Measurements from ENCODE around the gene SPATS2L. TPM values are rescaled to one million over a fixed set of nuclear protein-coding genes. Genes with fewer than 3 reads are reported as not detected.
A peak's percentile ranks its signal among the peaks of the same experiment; 100 is the strongest.

SPATS2L gene
- total and polyA plus RNA-seq, 8 donors = 36.8 to 245 (median 80.7) TPM

GRCh38 chr2:200352636-200353035, 46.1 kb downstream of the SPATS2L start:
- peak in 1 of 2 donors; percentile 69 for DNase-seq
- Histone ChIP-seq H3K4me3 (no peak overlapping the region), H3K27ac (peak overlapping the region in 4 of 5 donors; percentile 27 to 42 (median 33))

GRCh38 chr2:200353120-200353519, 46.6 kb downstream of the SPATS2L start:
- Histone ChIP-seq H3K4me1 (peaks cover 11 to 59% (median 36%) of the 10 kb centered on the region in 4 donors), H3K36me3 (no peaks in the 10 kb centered on the region), H3K27ac (peak overlapping the region in 4 of 5 donors; percentile 9 to 42 (median 32)), H3K27me3 (no peaks in the 10 kb centered on the region), H3K9me3 (no peaks in the 10 kb centered on the region), H3K4me3 (no peak overlapping the region)
- WGBS, 5 donors = 63 to 85% (median 68%) methylated on average over 3 of the region's 3 CpGs
- DNase-seq = peak in 1 of 2 donors; percentile 29
- TF ChIP-seq, protein P1, sequence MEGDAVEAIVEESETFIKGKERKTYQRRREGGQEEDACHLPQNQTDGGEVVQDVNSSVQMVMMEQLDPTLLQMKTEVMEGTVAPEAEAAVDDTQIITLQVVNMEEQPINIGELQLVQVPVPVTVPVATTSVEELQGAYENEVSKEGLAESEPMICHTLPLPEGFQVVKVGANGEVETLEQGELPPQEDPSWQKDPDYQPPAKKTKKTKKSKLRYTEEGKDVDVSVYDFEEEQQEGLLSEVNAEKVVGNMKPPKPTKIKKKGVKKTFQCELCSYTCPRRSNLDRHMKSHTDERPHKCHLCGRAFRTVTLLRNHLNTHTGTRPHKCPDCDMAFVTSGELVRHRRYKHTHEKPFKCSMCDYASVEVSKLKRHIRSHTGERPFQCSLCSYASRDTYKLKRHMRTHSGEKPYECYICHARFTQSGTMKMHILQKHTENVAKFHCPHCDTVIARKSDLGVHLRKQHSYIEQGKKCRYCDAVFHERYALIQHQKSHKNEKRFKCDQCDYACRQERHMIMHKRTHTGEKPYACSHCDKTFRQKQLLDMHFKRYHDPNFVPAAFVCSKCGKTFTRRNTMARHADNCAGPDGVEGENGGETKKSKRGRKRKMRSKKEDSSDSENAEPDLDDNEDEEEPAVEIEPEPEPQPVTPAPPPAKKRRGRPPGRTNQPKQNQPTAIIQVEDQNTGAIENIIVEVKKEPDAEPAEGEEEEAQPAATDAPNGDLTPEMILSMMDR (IDR thresholded peaks at IDR 0.05) = no peak
- no peak for TF ChIP-seq POLR2A (IDR thresholded peaks at IDR 0.05)
- no peak for TF ChIP-seq EP300 (IDR thresholded peaks at IDR 0.05)
- no peak for TF ChIP-seq POLR2AphosphoS5 (IDR thresholded peaks at IDR 0.05)
- intact Hi-C loops (cut with DNase I; ENCODE audit: low total_unique reads) = no loop called here

More at GRCh38 chr2:200352636-200353035, 46.1 kb downstream of the SPATS2L start:
- TF ChIP-seq EP300 (IDR thresholded peaks at IDR 0.05) = no peak
- TF ChIP-seq, protein P1 (IDR thresholded peaks at IDR 0.05) = no peak
- no peak for TF ChIP-seq POLR2A (IDR thresholded peaks at IDR 0.05)
- TF ChIP-seq POLR2AphosphoS5 (IDR thresholded peaks at IDR 0.05) = no peak
- H3K4me1 ChIP-seq = peaks cover 11 to 55% (median 35%) of the 10 kb centered on the region in 4 donors
- H3K9me3 ChIP-seq = no peaks in the 10 kb centered on the region
- intact Hi-C loops (cut with DNase I; ENCODE audit: low total_unique reads) = no loop called here
- no peaks in the 10 kb centered on the region for H3K27me3 ChIP-seq
- H3K36me3 ChIP-seq = no peaks in the 10 kb centered on the region
- 33 to 72% (median 38%) methylated on average over 1 of the region's 1 CpG for WGBS, 5 donors

DNA sequence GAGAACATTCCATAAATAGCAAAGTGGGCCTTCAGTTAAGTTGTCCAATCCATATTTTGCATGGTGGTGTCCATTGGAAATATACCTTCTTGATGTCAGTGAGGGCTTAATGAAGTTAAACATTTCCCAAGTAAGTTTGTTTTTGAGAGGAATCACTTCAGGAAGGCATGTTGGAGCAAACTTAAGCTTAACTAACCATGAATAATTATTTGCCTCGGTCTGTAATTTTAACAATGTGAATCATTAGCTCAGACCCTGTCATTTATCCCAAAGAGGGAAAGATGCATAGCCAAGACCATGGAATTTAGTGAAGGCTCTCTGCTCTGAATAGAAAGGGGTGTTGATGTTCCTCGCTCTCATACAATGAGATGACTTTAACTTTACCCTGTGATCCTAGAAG, 47.4 kb downstream of the SPATS2L start:
- WGBS, 5 donors = 74 to 86% (median 76%) methylated on average over 2 of the region's 2 CpGs
- peak overlapping the region in 1 of 5 donors; percentile 27 for H3K27ac ChIP-seq
- no peak for TF ChIP-seq POLR2A (IDR thresholded peaks at IDR 0.05)
- no peak for TF ChIP-seq EP300 (IDR thresholded peaks at IDR 0.05)
- TF ChIP-seq, protein P1 (IDR thresholded peaks at IDR 0.05) = no peak
- TF ChIP-seq POLR2AphosphoS5 (IDR thresholded peaks at IDR 0.05) = no peak
- intact Hi-C loops (cut with DNase I; ENCODE audit: low total_unique reads) = no loop called here
- H3K4me1 ChIP-seq = peaks cover 11 to 54% (median 34%) of the 10 kb centered on the region in 4 donors
- no peak for DNase-seq
- no peaks in the 10 kb centered on the region for H3K36me3 ChIP-seq
- H3K27me3 ChIP-seq = no peaks in the 10 kb centered on the region
- H3K9me3 ChIP-seq = no peaks in the 10 kb centered on the region
- H3K4me3 ChIP-seq = no peak overlapping the region

DNA sequence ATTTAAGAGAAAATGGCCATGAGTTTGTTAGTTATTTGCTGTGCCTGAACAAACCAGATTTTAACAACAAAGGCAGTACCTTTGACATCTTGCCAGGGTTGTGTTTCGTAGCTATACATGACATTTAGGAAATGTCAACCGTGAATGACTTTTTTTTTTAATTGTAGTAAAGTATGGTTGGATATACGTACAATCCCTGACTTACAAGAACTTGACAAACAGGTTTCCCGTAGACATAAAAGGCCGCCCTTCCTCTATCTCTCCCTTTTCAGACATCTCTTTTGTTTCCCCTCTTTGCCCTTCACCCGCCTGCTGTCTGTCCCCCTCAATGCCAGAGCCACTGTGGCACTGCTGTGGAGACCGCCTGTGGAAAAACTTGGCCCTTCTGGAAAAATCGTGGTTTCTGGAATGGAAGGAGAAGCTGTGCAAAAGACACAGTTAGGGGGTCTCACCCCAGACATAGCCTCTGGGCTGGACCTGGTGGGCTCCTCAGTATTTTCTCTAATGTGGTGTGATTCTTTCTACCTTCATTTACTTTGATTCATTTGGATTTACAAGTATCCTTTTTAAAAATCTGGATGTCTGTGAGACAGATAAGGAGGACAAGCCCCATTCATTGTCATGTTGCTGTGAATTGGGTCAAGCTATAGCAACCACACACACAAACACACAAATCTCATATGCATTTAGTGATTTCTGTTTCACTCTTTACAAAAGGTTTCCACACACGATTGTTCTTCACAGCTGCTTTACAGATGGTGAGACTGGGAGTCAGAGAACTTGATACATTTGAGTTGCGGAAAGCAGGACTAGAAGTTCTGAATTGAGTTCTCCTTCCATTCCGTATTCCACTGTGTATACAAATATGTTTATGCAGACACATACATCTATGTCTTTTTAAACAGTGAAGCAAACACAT, 48.6 kb downstream of the SPATS2L start:
- 43 to 67% (median 49%) methylated on average over 11 of the region's 11 CpGs for WGBS, 5 donors
- H3K27ac ChIP-seq = no peak overlapping the region
- H3K4me1 ChIP-seq = peaks cover 11 to 54% (median 34%) of the 10 kb centered on the region in 4 donors

More for the DNA sequence above, 48.6 kb downstream of the SPATS2L start:
- Histone ChIP-seq H3K9me3 (no peaks in the 10 kb centered on the region), H3K36me3 (no peaks in the 10 kb centered on the region), H3K27me3 (no peaks in the 10 kb centered on the region), H3K4me3 (no peak overlapping the region)
- DNase-seq = peak in 1 of 2 donors; percentile 70
- TF ChIP-seq EP300 (IDR thresholded peaks at IDR 0.05) (no peak), POLR2A (IDR thresholded peaks at IDR 0.05) (no peak), POLR2AphosphoS5 (IDR thresholded peaks at IDR 0.05) (no peak)
- TF ChIP-seq, protein P1 (IDR thresholded peaks at IDR 0.05) = no peak
- intact Hi-C loops (cut with DNase I; ENCODE audit: low total_unique reads) = no loop called here
